ENCODE measurements around the gene ADAMTS5. TPM values are rescaled to one million over a fixed set of nuclear protein-coding genes. Genes with fewer than 3 reads are reported as not detected.
A peak's percentile ranks its signal among the peaks of the same experiment; 100 is the strongest.

ADAMTS5 gene
- total RNA-seq: 1 to 10 TPM in 4 of 8 experiments, under 1 TPM in 4; 0.13 to 6.9 (median 1.3) TPM

- H3K4me1 ChIP-seq (replicated peaks in 1 of 2): peaks cover 0 to 3% of the 10 kb centered on the region in 2 donors
- peak; percentile 38 to 78 (median 66) for ATAC-seq (replicated peaks in 6 of 8)
- no peak within 1 kb of the TSS for H3K27ac ChIP-seq
- 0 to 39% (median 0%) methylated on average over 1 to 28 of the region's 55 CpGs; no CpG with 5 or more reads in 2 of the 10 experiments for WGBS, 10 experiments
- H3K4me3 ChIP-seq: peak within 1 kb of the TSS; percentile 41 to 62 (median 52)
- in situ Hi-C loops (cut with MboI; ENCODE audit: low pct_unique_long_range_greater_than_20kb in 2 of 9, low sequenced_read_pairs in 9 of 9, unreplicated experiment in 9 of 9): loop anchor here in 1 of 9 experiments (25.0 kb wide), 1 partner anchor 105 kb away; no protein-coding TSS in a partner anchor
These were observed at the start of gene ADAMTS5 for GRCh38 chr21:26967062-26967913. Gene ADAMTS5 (minus strand): TSS chr21:26967088. CDS start chr21:26966391, 697 bp downstream.

GRCh38 chr21:27001526-27001925, 34.6 kb upstream of the ADAMTS5 start:
- in situ Hi-C loops (cut with MboI; ENCODE audit: low pct_unique_long_range_greater_than_20kb in 2 of 9, low sequenced_read_pairs in 9 of 9, unreplicated experiment in 9 of 9): no loop called here
- no peak for ATAC-seq (replicated peaks in 6 of 8)
- Histone ChIP-seq H3K4me1 (replicated peaks in 1 of 2) (no peaks in the 10 kb centered on the region), H3K27ac (no peak overlapping the region), H3K4me3 (no peak overlapping the region)
- 0 to 100% (median 80%) methylated on average over 1 of the region's 1 CpG; no CpG with 5 or more reads in 3 of the 10 experiments for WGBS, 10 experiments

- no peak for ATAC-seq (replicated peaks in 6 of 8)
- WGBS, 10 experiments: 67 to 100% (median 89%) methylated on average over 1 to 5 of the region's 5 CpGs; no CpG with 5 or more reads in 3 of the 10 experiments
- no peak overlapping the region for H3K27ac ChIP-seq
- in situ Hi-C loops (cut with MboI; ENCODE audit: low pct_unique_long_range_greater_than_20kb in 2 of 9, low sequenced_read_pairs in 9 of 9, unreplicated experiment in 9 of 9): no loop called here
- H3K4me3 ChIP-seq: no peak overlapping the region
- H3K4me1 ChIP-seq (replicated peaks in 1 of 2): no peaks in the 10 kb centered on the region
These were observed 16.7 kb upstream of the ADAMTS5 start for GRCh38 chr21:26983576-26983975.

- no peak for ATAC-seq (replicated peaks in 6 of 8)
- 20 to 100% (median 86%) methylated on average over 1 to 2 of the region's 2 CpGs; no CpG with 5 or more reads in 1 of the 10 experiments for WGBS, 10 experiments
- in situ Hi-C loops (cut with MboI; ENCODE audit: low pct_unique_long_range_greater_than_20kb in 2 of 9, low sequenced_read_pairs in 9 of 9, unreplicated experiment in 9 of 9): no loop called here
- H3K4me1 ChIP-seq (replicated peaks in 1 of 2): no peaks in the 10 kb centered on the region
- H3K27ac ChIP-seq: no peak overlapping the region
- H3K4me3 ChIP-seq: no peak overlapping the region
These were observed 15.9 kb upstream of the ADAMTS5 start for GRCh38 chr21:26982767-26983166.

- in situ Hi-C loops (cut with MboI; ENCODE audit: low pct_unique_long_range_greater_than_20kb in 2 of 9, low sequenced_read_pairs in 9 of 9, unreplicated experiment in 9 of 9): no loop called here
- ATAC-seq (replicated peaks in 6 of 8): no peak
- 0 to 88% (median 68%) methylated on average over 1 to 3 of the region's 3 CpGs for WGBS, 10 experiments
- Histone ChIP-seq H3K4me3 (no peak overlapping the region), H3K27ac (no peak overlapping the region), H3K4me1 (replicated peaks in 1 of 2) (no peaks in the 10 kb centered on the region)
These were observed 10.9 kb upstream of the ADAMTS5 start for GRCh38 chr21:26977746-26978145.

GRCh38 chr21:26973226-26973625, 6.3 kb upstream of the ADAMTS5 start:
- Histone ChIP-seq H3K4me1 (replicated peaks in 1 of 2) (no peaks in the 10 kb centered on the region), H3K27ac (no peak overlapping the region), H3K4me3 (no peak overlapping the region)
- WGBS, 10 experiments: 16 to 100% (median 69%) methylated on average over 1 to 2 of the region's 2 CpGs
- no peak for ATAC-seq (replicated peaks in 6 of 8)
- in situ Hi-C loops (cut with MboI; ENCODE audit: low pct_unique_long_range_greater_than_20kb in 2 of 9, low sequenced_read_pairs in 9 of 9, unreplicated experiment in 9 of 9): loop anchor here in 1 of 9 experiments (25.0 kb wide), 1 partner anchor 111 kb away; no protein-coding TSS in a partner anchor

- H3K27ac ChIP-seq: no peak overlapping the region
- in situ Hi-C loops (cut with MboI; ENCODE audit: low pct_unique_long_range_greater_than_20kb in 2 of 9, low sequenced_read_pairs in 9 of 9, unreplicated experiment in 9 of 9): loop anchor here in 1 of 9 experiments (25.0 kb wide), 1 partner anchor 110 kb away; no protein-coding TSS in a partner anchor
- peaks cover 0 to 3% of the 10 kb centered on the region in 2 donors for H3K4me1 ChIP-seq (replicated peaks in 1 of 2)
- ATAC-seq (replicated peaks in 6 of 8): no peak
- H3K4me3 ChIP-seq: no peak overlapping the region
- 0 to 90% (median 40%) methylated on average over 1 to 2 of the region's 2 CpGs; no CpG with 5 or more reads in 3 of the 10 experiments for WGBS, 10 experiments
These were observed 5.3 kb upstream of the ADAMTS5 start for GRCh38 chr21:26972192-26972591.

GRCh38 chr21:26969971-26970725, 3.3 kb upstream of the ADAMTS5 start:
- in situ Hi-C loops (cut with MboI; ENCODE audit: low pct_unique_long_range_greater_than_20kb in 2 of 9, low sequenced_read_pairs in 9 of 9, unreplicated experiment in 9 of 9): loop anchor here in 1 of 9 experiments (25.0 kb wide), 1 partner anchor 108 kb away; no protein-coding TSS in a partner anchor
- no peak for ATAC-seq (replicated peaks in 6 of 8)
- WGBS, 10 experiments: 10 to 100% (median 90%) methylated on average over 1 to 6 of the region's 6 CpGs; no CpG with 5 or more reads in 1 of the 10 experiments

GRCh38 chr21:26966649-26967061, 233 bp downstream of the ADAMTS5 start:
- in situ Hi-C loops (cut with MboI; ENCODE audit: low pct_unique_long_range_greater_than_20kb in 2 of 9, low sequenced_read_pairs in 9 of 9, unreplicated experiment in 9 of 9): loop anchor here in 1 of 9 experiments (25.0 kb wide), 1 partner anchor 104 kb away; no protein-coding TSS in a partner anchor
- peak in 7 of 8 experiments; percentile 9 to 39 (median 27) for ATAC-seq (replicated peaks in 6 of 8)
- Histone ChIP-seq H3K4me1 (replicated peaks in 1 of 2) (peaks cover 0 to 3% of the 10 kb centered on the region in 2 donors), H3K27ac (no peak overlapping the region), H3K4me3 (peak overlapping the region; percentile 41 to 62 (median 52))
- whole genome bisulfite sequencing, 10 experiments: 0 to 2% (median 0%) methylated on average over 1 to 17 of the region's 24 CpGs; no CpG with 5 or more reads in 2 of the 10 experiments

More at GRCh38 chr21:26969971-26970725, 3.3 kb upstream of the ADAMTS5 start:
- Histone ChIP-seq H3K4me3 (no peak overlapping the region), H3K27ac (no peak overlapping the region), H3K4me1 (replicated peaks in 1 of 2) (peaks cover 0 to 3% of the 10 kb centered on the region in 2 donors)

GRCh38 chr21:26965907-26966581, 844 bp downstream of the ADAMTS5 start:
- 0 to 19% (median 7%) methylated on average over 2 to 9 of the region's 66 CpGs; no CpG with 5 or more reads in 6 of the 10 experiments for WGBS, 10 experiments
- ATAC-seq (replicated peaks in 6 of 8): peak; percentile 9 to 70 (median 64)
- in situ Hi-C loops (cut with MboI; ENCODE audit: low pct_unique_long_range_greater_than_20kb in 2 of 9, low sequenced_read_pairs in 9 of 9, unreplicated experiment in 9 of 9): loop anchor here in 1 of 9 experiments (25.0 kb wide), 1 partner anchor 104 kb away; no protein-coding TSS in a partner anchor
- peaks cover 0 to 8% of the 10 kb centered on the region in 2 donors for H3K4me1 ChIP-seq (replicated peaks in 1 of 2)
- H3K27ac ChIP-seq: no peak overlapping the region
- H3K4me3 ChIP-seq: peak overlapping the region; percentile 41 to 62 (median 52)

- Histone ChIP-seq H3K27ac (no peak overlapping the region), H3K4me1 (replicated peaks in 1 of 2) (peaks cover 0 to 8% of the 10 kb centered on the region in 2 donors), H3K4me3 (peak overlapping the region; percentile 41 to 62 (median 52))
- peak; percentile 2 to 51 (median 37) for ATAC-seq (replicated peaks in 6 of 8)
- in situ Hi-C loops (cut with MboI; ENCODE audit: low pct_unique_long_range_greater_than_20kb in 2 of 9, low sequenced_read_pairs in 9 of 9, unreplicated experiment in 9 of 9): loop anchor here in 1 of 9 experiments (25.0 kb wide), 1 partner anchor 103 kb away; no protein-coding TSS in a partner anchor
- 0 to 100% (median 64%) methylated on average over 1 to 22 of the region's 58 CpGs; no CpG with 5 or more reads in 3 of the 10 experiments for WGBS, 10 experiments
These were observed 1.6 kb downstream of the ADAMTS5 start for GRCh38 chr21:26965040-26965906.
